Small intestine (tissue), 7 donors: Measurements from ENCODE around the gene PRKRA. TPM values are rescaled to one million over a fixed set of nuclear protein-coding genes. Genes with fewer than 3 reads are reported as not detected.

ENCODE experiments used
- DNase-seq, 2 donors: peaks; one replicate each; pipeline versions ENCODE4 v3.0.0 to v3.0.0-alpha.2; 2013
- FAIRE-seq: peaks from 2 replicates; lab custom pipeline; 2012; peaks lifted over from hg19 to GRCh38; lab: Jason Lieb, UNC
- H3K27ac ChIP-seq, 3 donors: one replicate each; pipeline ENCODE4 v1.5.1; 2013; ENCODE audit warnings: low read length in 2 of 3, mild to moderate bottlenecking in 2 of 3, control low read depth in 1 of 3, inconsistent platforms in 1 of 3, low read depth in 1 of 3, moderate library complexity in 1 of 3
- H3K27me3 ChIP-seq, 3 donors: one replicate each; pipeline ENCODE4 v1.6.1; 2013; ENCODE audit warnings: low read length in 3 of 3, inconsistent platforms in 1 of 3; ENCODE audit not compliant: control insufficient read depth in 3 of 3, insufficient read depth in 3 of 3
- H3K36me3 ChIP-seq, 3 donors: one replicate each; pipeline ENCODE4 v1.6.1; 2013; ENCODE audit warnings: low read length in 3 of 3, inconsistent platforms in 1 of 3, low read depth in 1 of 3, mild to moderate bottlenecking in 1 of 3, moderate library complexity in 1 of 3; ENCODE audit not compliant: control insufficient read depth in 3 of 3, insufficient read depth in 2 of 3
- H3K4me1 ChIP-seq, 3 donors: one replicate each; pipeline ENCODE4 v1.6.1; 2013; ENCODE audit warnings: low read length in 2 of 3, inconsistent platforms in 1 of 3, low read depth in 1 of 3, mild to moderate bottlenecking in 1 of 3, moderate library complexity in 1 of 3; ENCODE audit not compliant: control insufficient read depth in 3 of 3, insufficient read depth in 2 of 3
- H3K4me3 ChIP-seq, 3 donors: one replicate each; pipeline ENCODE4 v1.5.1; 2013; ENCODE audit warnings: low read length in 3 of 3, control low read depth in 1 of 3, inconsistent platforms in 1 of 3, low read depth in 1 of 3, mild to moderate bottlenecking in 1 of 3, moderate library complexity in 1 of 3
- H3K9me3 ChIP-seq, 2 donors: one replicate each; pipeline ENCODE4 v1.6.1; 2013; ENCODE audit warnings: low read depth in 1 of 2, low read length in 1 of 2; ENCODE audit not compliant: control insufficient read depth in 2 of 2, insufficient read depth in 1 of 2
- WGBS, 3 donors: extraction: QIAGEN DNeasy Blood & Tissue Kit; methylation state at CpG; one replicate each; pipeline ENCODE4 v1.1.7; 2013; 5-methylcytosine and 5-hydroxymethylcytosine counted together
- polyA plus RNA-seq, 4 donors: library from polyadenylated mRNA; stranded (reverse) in 3 of 4; unstranded in 1 of 4; fragments of 200-250 nt in 3 of 4; fragments of 120-200 nt in 1 of 4; gene quantifications; one replicate each; pipeline versions ENCODE4 v1.2.1 to v1.2.3, GENCODE V29; 2013
- donor health status: healthy with polysubstance abuse.
- donor health status: control.
- donor health status: control.
- donor health status: Bipolar disorder and iron deficiency.
- donor health status: healthy.

The PRKRA gene
- polyA plus RNA-seq, 4 donors: 26.6 to 37.7 (median 30.3) TPM

DNA sequence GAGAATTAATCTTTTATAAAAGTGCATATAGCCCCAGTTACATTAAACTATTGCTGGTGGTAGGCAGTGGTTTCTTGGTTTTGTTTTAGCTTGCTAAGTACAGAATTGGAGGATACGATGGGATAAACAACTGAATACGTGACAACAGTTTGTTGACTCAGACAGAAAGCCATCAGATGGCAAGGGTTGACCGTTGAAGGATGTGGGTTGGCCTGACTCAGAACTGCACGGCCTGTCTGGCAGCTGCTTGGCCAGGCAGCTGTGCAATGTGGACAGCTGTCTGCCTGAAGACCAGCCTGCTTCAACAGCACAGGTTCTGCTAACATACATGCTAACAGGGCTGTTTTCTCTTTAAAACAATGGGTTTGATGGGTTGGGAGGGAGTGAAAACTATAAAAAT is 46.6 kb downstream of the PRKRA start:
- WGBS, 3 donors: 22 to 36% (median 27%) methylated on average over 4 of the region's 4 CpGs
- no peaks in the 10 kb centered on the region for H3K9me3 ChIP-seq
- H3K4me3 ChIP-seq: no peak overlapping the region
- H3K27me3 ChIP-seq: no peaks in the 10 kb centered on the region
- no peak overlapping the region for H3K27ac ChIP-seq
- H3K4me1 ChIP-seq: no peaks in the 10 kb centered on the region
- DNase-seq (no peak), FAIRE-seq (no peak)
- no peaks in the 10 kb centered on the region for H3K36me3 ChIP-seq

DNA sequence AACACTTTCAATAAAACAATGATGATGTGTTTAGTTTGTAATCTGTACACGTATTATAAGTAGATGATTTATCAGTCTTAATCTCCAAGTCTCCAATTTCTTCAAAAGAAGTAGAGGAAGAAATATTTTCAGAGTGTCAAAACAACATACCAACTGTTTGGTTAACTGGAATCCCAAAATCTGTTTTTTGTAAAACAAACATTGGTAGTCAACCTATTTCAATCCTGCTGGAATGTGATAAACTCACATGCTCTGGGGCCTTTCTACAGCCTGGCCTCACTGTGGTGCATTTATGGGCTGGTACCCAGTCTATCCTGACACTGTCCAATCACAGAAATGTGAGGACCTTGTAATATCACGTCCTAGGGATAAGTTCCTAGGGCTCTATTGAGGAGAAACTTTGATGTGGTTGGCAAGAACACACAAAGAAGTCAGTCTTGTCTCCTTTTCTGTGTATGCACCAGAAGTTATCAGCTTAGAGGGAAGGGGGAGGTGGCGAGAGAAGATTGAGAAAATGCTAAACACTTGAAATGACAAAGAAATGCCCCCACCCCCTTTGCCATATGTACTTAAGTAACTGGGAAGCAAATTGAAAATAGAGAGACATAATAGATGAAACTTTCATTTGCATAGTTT is 47.2 kb downstream of the PRKRA start:
- Histone ChIP-seq H3K27ac (no peak overlapping the region), H3K36me3 (no peaks in the 10 kb centered on the region), H3K27me3 (no peaks in the 10 kb centered on the region), H3K4me1 (no peaks in the 10 kb centered on the region), H3K4me3 (no peak overlapping the region), H3K9me3 (no peaks in the 10 kb centered on the region)
- 63 to 73% (median 66%) methylated on average over 3 of the region's 3 CpGs for WGBS, 3 donors
- FAIRE-seq: no peak
- DNase-seq: no peak

DNA sequence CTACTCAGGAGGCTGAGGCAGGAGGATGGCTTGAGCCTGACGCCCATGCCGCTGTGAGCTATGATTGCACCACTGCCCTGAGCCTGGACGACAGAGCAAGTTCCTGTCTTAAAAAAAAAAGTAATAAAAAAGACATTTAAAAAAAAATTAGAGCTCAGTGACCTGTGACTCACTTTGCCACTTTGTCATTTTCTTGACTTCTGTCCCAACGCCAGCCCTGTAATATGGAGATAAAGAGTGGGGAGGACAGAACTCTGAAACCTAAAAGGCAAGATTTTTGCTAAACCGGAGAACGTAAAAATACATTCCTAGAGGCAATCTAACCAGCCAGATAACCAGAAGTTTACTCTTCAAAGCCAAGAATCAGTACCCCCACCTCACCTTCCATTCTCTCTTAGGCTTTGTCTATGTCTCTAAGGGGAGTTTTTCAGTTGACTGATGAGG is 49.0 kb downstream of the PRKRA start:
- H3K9me3 ChIP-seq: no peaks in the 10 kb centered on the region
- 68 to 74% (median 69%) methylated on average over 6 of the region's 6 CpGs for WGBS, 3 donors
- FAIRE-seq (no peak), DNase-seq (no peak)
- no peaks in the 10 kb centered on the region for H3K27me3 ChIP-seq
- H3K27ac ChIP-seq: no peak overlapping the region
- no peaks in the 10 kb centered on the region for H3K4me1 ChIP-seq
- H3K36me3 ChIP-seq: no peaks in the 10 kb centered on the region
- no peak overlapping the region for H3K4me3 ChIP-seq

- DNase-seq: peak; percentile 55 to 59
- Histone ChIP-seq H3K9me3 (no peaks in the 10 kb centered on the region), H3K36me3 (no peaks in the 10 kb centered on the region), H3K27ac (no peak overlapping the region), H3K4me3 (no peak overlapping the region), H3K27me3 (no peaks in the 10 kb centered on the region), H3K4me1 (no peaks in the 10 kb centered on the region)
- 12 to 19% (median 13%) methylated on average over 7 of the region's 7 CpGs for WGBS, 3 donors
- peak; percentile 91 for FAIRE-seq
These were observed 53.9 kb downstream of the PRKRA start for GRCh38 chr2:178397002-178397605.

GRCh38 chr2:178395941-178396570 is 54.9 kb downstream of the PRKRA start:
- no peak for DNase-seq
- Histone ChIP-seq H3K27ac (no peak overlapping the region), H3K4me1 (no peaks in the 10 kb centered on the region), H3K4me3 (no peak overlapping the region), H3K9me3 (no peaks in the 10 kb centered on the region), H3K36me3 (no peaks in the 10 kb centered on the region), H3K27me3 (no peaks in the 10 kb centered on the region)
- no peak for FAIRE-seq
- 83 to 88% (median 84%) methylated on average over 8 of the region's 8 CpGs for WGBS, 3 donors

- Histone ChIP-seq H3K4me1 (no peaks in the 10 kb centered on the region), H3K36me3 (no peaks in the 10 kb centered on the region), H3K27ac (no peak overlapping the region), H3K9me3 (no peaks in the 10 kb centered on the region), H3K4me3 (no peak overlapping the region), H3K27me3 (no peaks in the 10 kb centered on the region)
- FAIRE-seq (no peak), DNase-seq (no peak)
- WGBS, 3 donors: 88 to 92% (median 90%) methylated on average over 2 of the region's 2 CpGs
These were observed 55.7 kb downstream of the PRKRA start for GRCh38 chr2:178395295-178395694.

DNA sequence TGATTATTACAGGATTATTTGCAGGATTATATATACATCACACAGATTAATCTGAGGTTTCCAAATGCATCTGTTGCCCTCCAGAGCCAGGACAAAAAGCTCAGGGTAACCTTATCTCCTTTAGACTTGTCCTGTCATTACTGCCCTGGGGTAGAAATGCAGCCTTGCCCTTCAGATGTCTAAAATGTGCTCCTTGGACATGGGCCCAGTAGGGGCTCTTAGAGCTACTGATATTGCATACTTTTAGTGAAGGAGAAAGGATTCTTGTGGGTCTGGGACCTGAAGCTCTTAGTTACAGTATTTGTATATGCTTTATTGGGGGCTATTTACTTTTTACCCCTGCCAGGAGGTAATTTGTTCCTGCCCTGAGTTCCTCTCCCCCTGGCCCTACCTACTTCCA is 56.1 kb downstream of the PRKRA start:
- Histone ChIP-seq H3K9me3 (no peaks in the 10 kb centered on the region), H3K4me1 (no peaks in the 10 kb centered on the region), H3K27me3 (no peaks in the 10 kb centered on the region), H3K4me3 (no peak overlapping the region), H3K27ac (no peak overlapping the region), H3K36me3 (no peaks in the 10 kb centered on the region)
- DNase-seq: no peak
- no peak for FAIRE-seq

- no peak for DNase-seq
- peaks cover 0 to 3% (median 0%) of the 10 kb centered on the region in 3 donors for H3K36me3 ChIP-seq
These were observed 58.8 kb downstream of the PRKRA start for GRCh38 chr2:178392215-178392614.

More at GRCh38 chr2:178392215-178392614, 58.8 kb downstream of the PRKRA start:
- H3K27me3 ChIP-seq: no peaks in the 10 kb centered on the region
- 53 to 84% (median 59%) methylated on average over 3 of the region's 3 CpGs for WGBS, 3 donors
- no peaks in the 10 kb centered on the region for H3K4me1 ChIP-seq
- H3K27ac ChIP-seq: no peak overlapping the region
- H3K9me3 ChIP-seq: no peaks in the 10 kb centered on the region
- H3K4me3 ChIP-seq: no peak overlapping the region
- no peak for FAIRE-seq
